ENCODE measurements around the gene INTS15.

- TF ChIP-seq, protein P1, sequence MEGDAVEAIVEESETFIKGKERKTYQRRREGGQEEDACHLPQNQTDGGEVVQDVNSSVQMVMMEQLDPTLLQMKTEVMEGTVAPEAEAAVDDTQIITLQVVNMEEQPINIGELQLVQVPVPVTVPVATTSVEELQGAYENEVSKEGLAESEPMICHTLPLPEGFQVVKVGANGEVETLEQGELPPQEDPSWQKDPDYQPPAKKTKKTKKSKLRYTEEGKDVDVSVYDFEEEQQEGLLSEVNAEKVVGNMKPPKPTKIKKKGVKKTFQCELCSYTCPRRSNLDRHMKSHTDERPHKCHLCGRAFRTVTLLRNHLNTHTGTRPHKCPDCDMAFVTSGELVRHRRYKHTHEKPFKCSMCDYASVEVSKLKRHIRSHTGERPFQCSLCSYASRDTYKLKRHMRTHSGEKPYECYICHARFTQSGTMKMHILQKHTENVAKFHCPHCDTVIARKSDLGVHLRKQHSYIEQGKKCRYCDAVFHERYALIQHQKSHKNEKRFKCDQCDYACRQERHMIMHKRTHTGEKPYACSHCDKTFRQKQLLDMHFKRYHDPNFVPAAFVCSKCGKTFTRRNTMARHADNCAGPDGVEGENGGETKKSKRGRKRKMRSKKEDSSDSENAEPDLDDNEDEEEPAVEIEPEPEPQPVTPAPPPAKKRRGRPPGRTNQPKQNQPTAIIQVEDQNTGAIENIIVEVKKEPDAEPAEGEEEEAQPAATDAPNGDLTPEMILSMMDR (IDR thresholded peaks at IDR 0.05 in 2 of 3, conservative IDR thresholded peaks at IDR 0.05 in 1 of 3; ENCODE audit: control insufficient read depth in 2 of 3, extremely low read depth in 1 of 3, insufficient read depth in 1 of 3, low read depth in 3 of 3, low read length in 3 of 3) = no peak
- no peak for TF ChIP-seq RAD21 (IDR thresholded peaks at IDR 0.05; ENCODE audit: insufficient read depth, low read depth, low read length)
Measured at GRCh38 chr7:6648815-6649104, 58.9 kb downstream of the INTS15 start.
